Osteocyte (in vitro differentiated cells): Measurements from ENCODE around the gene ATXN3L. TPM values are rescaled to one million over a fixed set of nuclear protein-coding genes. Genes with fewer than 3 reads are reported as not detected.

Source experiments
- DNase-seq: peaks from one replicate; pipeline ENCODE4 v3.0.0; 2021; ENCODE audit warnings: mixed read lengths; ENCODE audit not compliant: unreplicated experiment; ENCODE audit errors: extremely low spot score
- H3K27ac Mint-ChIP-seq: one replicate; pipeline ENCODE4 v1.8.0; 2021; ENCODE audit warnings: mild to moderate bottlenecking, mixed read lengths; ENCODE audit not compliant: unreplicated experiment
- H3K27me3 Mint-ChIP-seq: one replicate; pipeline ENCODE4 v1.8.0; 2021; ENCODE audit warnings: mixed read lengths; ENCODE audit not compliant: unreplicated experiment
- H3K36me3 Mint-ChIP-seq: one replicate; pipeline ENCODE4 v1.8.0; 2021; ENCODE audit warnings: mixed read lengths; ENCODE audit not compliant: unreplicated experiment
- H3K4me1 Mint-ChIP-seq: one replicate; pipeline ENCODE4 v1.8.0; 2021; ENCODE audit warnings: mixed read lengths; ENCODE audit not compliant: unreplicated experiment
- H3K4me3 Mint-ChIP-seq: one replicate; pipeline ENCODE4 v1.8.0; 2021; ENCODE audit warnings: mild to moderate bottlenecking, moderate library complexity, mixed read lengths; ENCODE audit not compliant: unreplicated experiment
- H3K9me3 Mint-ChIP-seq: one replicate; pipeline ENCODE4 v1.8.0; 2021; ENCODE audit warnings: mixed read lengths; ENCODE audit not compliant: unreplicated experiment
- total RNA-seq: library from RNA; stranded (reverse); gene quantifications from 2 replicates; pipeline ENCODE4 v1.2.1, GENCODE V29; 2021
- TF ChIP-seq, protein P1 (sequence below): fragments of 200-600 bp; sonication (generic); IDR thresholded peaks from 2 replicates; pipeline ENCODE4 v1.5.0; 2021; ENCODE audit warnings: antibody characterized with exemption, mild to moderate bottlenecking, moderate library complexity

ATXN3L gene
- total RNA-seq, 1 donor from 2014 or later: not detected

DNA sequence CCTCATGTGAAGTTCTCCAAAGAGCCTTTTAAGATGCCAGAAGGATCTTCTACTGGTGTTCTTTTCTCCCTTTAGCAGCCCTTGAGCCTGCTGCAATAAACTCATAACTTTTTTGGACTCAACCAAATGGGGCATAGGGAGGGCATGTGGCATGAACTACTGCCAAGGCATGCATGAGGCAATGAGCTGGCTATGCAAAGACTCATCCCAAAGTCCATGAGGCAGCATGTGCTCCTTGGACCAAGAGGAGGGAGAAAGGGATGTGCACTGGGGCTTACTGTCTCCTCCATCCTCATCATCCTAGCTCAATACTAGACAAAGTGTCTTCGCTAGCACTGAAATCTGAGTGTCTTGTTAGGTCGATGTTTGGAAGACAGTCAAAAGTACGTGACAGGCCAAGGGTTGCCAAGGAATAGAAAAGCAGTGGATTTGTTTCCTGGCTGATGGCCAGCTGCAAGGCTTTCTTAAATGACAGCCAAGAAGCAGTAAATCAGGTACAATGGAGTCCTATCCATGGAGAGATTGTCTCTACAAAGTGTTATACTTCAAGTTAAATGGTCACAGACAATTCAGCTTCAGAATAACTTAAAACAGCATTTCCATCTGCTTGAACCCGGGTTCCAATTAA lies 44.5 kb upstream of the ATXN3L start:
- Mint-ChIP-seq H3K36me3 (no peaks in the 10 kb centered on the region), H3K27ac (no peak overlapping the region), H3K9me3 (peaks cover 3% of the 10 kb centered on the region), H3K4me3 (no peak overlapping the region), H3K4me1 (peaks cover 1% of the 10 kb centered on the region), H3K27me3 (no peaks in the 10 kb centered on the region)
- DNase-seq: no peak
- TF ChIP-seq, protein P1, sequence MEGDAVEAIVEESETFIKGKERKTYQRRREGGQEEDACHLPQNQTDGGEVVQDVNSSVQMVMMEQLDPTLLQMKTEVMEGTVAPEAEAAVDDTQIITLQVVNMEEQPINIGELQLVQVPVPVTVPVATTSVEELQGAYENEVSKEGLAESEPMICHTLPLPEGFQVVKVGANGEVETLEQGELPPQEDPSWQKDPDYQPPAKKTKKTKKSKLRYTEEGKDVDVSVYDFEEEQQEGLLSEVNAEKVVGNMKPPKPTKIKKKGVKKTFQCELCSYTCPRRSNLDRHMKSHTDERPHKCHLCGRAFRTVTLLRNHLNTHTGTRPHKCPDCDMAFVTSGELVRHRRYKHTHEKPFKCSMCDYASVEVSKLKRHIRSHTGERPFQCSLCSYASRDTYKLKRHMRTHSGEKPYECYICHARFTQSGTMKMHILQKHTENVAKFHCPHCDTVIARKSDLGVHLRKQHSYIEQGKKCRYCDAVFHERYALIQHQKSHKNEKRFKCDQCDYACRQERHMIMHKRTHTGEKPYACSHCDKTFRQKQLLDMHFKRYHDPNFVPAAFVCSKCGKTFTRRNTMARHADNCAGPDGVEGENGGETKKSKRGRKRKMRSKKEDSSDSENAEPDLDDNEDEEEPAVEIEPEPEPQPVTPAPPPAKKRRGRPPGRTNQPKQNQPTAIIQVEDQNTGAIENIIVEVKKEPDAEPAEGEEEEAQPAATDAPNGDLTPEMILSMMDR: no peak

DNA sequence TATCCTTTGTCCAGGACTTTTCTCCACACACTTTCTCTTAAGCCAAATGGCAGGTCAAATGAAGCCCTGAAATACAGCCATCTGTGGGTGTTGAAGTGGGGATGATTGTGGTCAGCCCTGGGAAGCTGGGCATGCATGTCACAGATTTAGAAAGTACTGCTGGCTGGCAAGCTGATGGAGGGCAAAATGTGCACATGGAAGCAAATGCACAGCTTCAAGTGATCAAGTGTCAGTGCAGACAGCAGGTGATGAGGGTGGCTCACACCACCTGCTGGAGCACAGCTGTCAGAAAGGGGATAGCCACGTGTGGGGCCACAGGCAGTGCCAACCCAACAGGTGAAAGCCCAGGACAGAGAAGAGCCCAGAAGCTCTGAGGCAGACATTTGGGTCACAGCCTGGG lies 40.3 kb upstream of the ATXN3L start:
- Mint-ChIP-seq H3K27me3 (no peaks in the 10 kb centered on the region), H3K9me3 (no peaks in the 10 kb centered on the region), H3K4me3 (no peak overlapping the region), H3K27ac (no peak overlapping the region), H3K4me1 (peaks cover 13% of the 10 kb centered on the region), H3K36me3 (no peaks in the 10 kb centered on the region)
- TF ChIP-seq, protein P1: no peak
- no peak for DNase-seq

DNA sequence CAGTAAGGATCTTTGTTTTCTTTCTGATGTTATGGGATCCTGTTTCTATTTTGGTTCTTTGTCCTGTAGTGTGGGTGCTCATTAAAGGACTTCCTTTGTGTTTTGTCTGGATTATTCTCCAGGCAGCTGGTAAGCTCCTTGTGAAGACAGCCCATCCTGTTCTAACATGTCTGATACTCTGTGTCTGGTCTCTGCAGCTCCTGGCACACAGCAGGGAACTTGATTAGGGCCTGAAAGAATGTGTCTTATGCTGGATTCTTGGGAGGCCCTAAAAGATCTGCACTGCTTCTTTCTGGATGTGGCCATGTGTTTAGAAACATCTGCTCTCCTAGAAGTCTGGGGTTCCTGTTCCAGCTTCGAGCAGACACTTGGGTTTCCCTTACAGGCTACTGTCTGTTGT lies 38.1 kb upstream of the ATXN3L start:
- Mint-ChIP-seq H3K36me3 (no peaks in the 10 kb centered on the region), H3K4me3 (no peak overlapping the region), H3K27ac (peak overlapping the region; percentile 86), H3K27me3 (no peaks in the 10 kb centered on the region), H3K4me1 (peaks cover 13% of the 10 kb centered on the region), H3K9me3 (peaks cover 3% of the 10 kb centered on the region)
- TF ChIP-seq, protein P1: no peak
- no peak for DNase-seq

DNA sequence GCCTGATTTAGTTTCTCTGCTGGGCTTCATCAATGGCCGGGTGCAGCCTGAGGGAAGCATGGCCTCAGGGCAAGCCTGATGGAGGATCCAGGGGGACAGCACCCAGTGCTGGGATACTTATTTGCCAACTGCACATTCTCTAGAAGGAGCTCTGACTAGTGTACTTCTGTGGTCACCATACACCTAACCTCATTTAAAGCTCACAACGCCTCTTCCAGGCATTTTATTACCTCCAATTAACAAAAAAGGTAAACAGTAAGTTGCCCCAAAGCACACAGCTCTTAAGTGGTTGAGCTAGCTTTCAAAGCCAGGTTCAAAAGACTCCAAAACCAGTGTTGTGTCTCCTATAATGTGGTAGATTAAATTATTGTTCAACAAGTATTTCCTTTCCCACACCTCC lies 26.8 kb upstream of the ATXN3L start:
- TF ChIP-seq, protein P1: no peak
- Mint-ChIP-seq H3K4me1 (peaks cover 2% of the 10 kb centered on the region), H3K4me3 (no peak overlapping the region), H3K27me3 (no peaks in the 10 kb centered on the region), H3K9me3 (peaks cover 4% of the 10 kb centered on the region), H3K36me3 (no peaks in the 10 kb centered on the region), H3K27ac (no peak overlapping the region)
- DNase-seq: no peak

- no peak overlapping the region for H3K4me3 Mint-ChIP-seq
- TF ChIP-seq, protein P1: no peak
- no peak for DNase-seq
- no peaks in the 10 kb centered on the region for H3K36me3 Mint-ChIP-seq
- H3K27me3 Mint-ChIP-seq: no peaks in the 10 kb centered on the region
- no peak overlapping the region for H3K27ac Mint-ChIP-seq
- peaks cover 12% of the 10 kb centered on the region for H3K4me1 Mint-ChIP-seq
- peaks cover 7% of the 10 kb centered on the region for H3K9me3 Mint-ChIP-seq
Measured at GRCh38 chrX:13345438-13345837, 25.6 kb upstream of the ATXN3L start.
